ENCODE data around the gene CDR2L.

- TF ChIP-seq CTCF (IDR thresholded peaks at IDR 0.05) (no peak), POLR2AphosphoS5 (IDR thresholded peaks at IDR 0.05) (no peak), POLR2A (IDR thresholded peaks at IDR 0.05) (no peak)
Observed at GRCh38 chr17:74943808-74944522, 43.5 kb upstream of the CDR2L start.
